Esophagus squamous epithelium (tissue), 5 donors: ENCODE data around the gene MROH8. TPM values are rescaled to one million over a fixed set of nuclear protein-coding genes. Genes with fewer than 3 reads are reported as not detected.

ENCODE experiments used
- DNase-seq: peaks from one replicate; lab custom pipeline; 2025; lab: John Stamatoyannopoulos, UW
- H3K27ac ChIP-seq, 4 donors: fragments of 200-600 bp; sonication (generic); one replicate each; pipeline ENCODE4 v1.5.1; 2016 to 2019; ENCODE audit warnings: mild to moderate bottlenecking in 1 of 4
- H3K27me3 ChIP-seq, 4 donors: fragments of 200-600 bp; sonication (generic); 1 replicate in 3 of 4; 2 replicates in 1 of 4; pipeline versions ENCODE4 v1.5.1 to v1.6.0; 2017 to 2021; ENCODE audit warnings: antibody characterized with exemption in 1 of 4
- H3K36me3 ChIP-seq, 3 donors: fragments of 200-600 bp; sonication (generic); one replicate each; pipeline ENCODE4 v1.5.1; 2016 to 2019
- H3K4me1 ChIP-seq, 3 donors: fragments of 200-600 bp; sonication (generic); one replicate each; pipeline ENCODE4 v1.5.1; 2017 to 2019
- H3K4me3 ChIP-seq, 4 donors: fragments of 200-600 bp; sonication (generic); 1 replicate in 3 of 4; 2 replicates in 1 of 4; pipeline ENCODE4 v1.5.1; 2016 to 2019; ENCODE audit warnings: mild to moderate bottlenecking in 2 of 4, moderate library complexity in 1 of 4
- H3K9me3 ChIP-seq, 3 donors: fragments of 200-600 bp; sonication (generic); one replicate each; pipeline ENCODE4 v1.5.1; 2016 to 2019
- POLR2A ChIP-seq, 4 donors: fragments of 450-650 bp; IDR thresholded peaks; one replicate each; pipeline ENCODE4 v1.6.1; 2017; ENCODE audit warnings: antibody characterized with exemption in 4 of 4, mild to moderate bottlenecking in 4 of 4, moderate library complexity in 3 of 4
- WGBS, 2 donors: methylation state at CpG; one replicate each; pipeline ENCODE4 v1.1.5; 2018; 5-methylcytosine and 5-hydroxymethylcytosine counted together
- intact Hi-C: fragments of 100-400 bp; cut with DNase I; formaldehyde crosslinking; loops from one replicate; pipeline ENCODE4 v1.15.0; 2022
- total RNA-seq, 4 donors: library from RNA; depleted of rRNA; stranded (reverse); fragments of >200 nt; gene quantifications; one replicate each; pipeline ENCODE4 v1.1.0, GENCODE V29; 2016
- TF ChIP-seq, protein P1 (sequence below), 6 experiments: fragments of 450-650 bp in 4 of 6; fragments of 200-600 bp in 2 of 6; sonication (generic) in 2 of 6; IDR thresholded peaks; one replicate each; pipeline ENCODE4 v1.5.1; 2016 to 2019; ENCODE audit warnings: antibody characterized with exemption in 6 of 6, mild to moderate bottlenecking in 4 of 6, moderate library complexity in 4 of 6
- donor health status: DM: yes; HTN: yes; CAD: no.

The MROH8 gene
- total RNA-seq, 4 donors from 2014 or later, result 0.40 to 0.95 (median 0.55) TPM

DNA sequence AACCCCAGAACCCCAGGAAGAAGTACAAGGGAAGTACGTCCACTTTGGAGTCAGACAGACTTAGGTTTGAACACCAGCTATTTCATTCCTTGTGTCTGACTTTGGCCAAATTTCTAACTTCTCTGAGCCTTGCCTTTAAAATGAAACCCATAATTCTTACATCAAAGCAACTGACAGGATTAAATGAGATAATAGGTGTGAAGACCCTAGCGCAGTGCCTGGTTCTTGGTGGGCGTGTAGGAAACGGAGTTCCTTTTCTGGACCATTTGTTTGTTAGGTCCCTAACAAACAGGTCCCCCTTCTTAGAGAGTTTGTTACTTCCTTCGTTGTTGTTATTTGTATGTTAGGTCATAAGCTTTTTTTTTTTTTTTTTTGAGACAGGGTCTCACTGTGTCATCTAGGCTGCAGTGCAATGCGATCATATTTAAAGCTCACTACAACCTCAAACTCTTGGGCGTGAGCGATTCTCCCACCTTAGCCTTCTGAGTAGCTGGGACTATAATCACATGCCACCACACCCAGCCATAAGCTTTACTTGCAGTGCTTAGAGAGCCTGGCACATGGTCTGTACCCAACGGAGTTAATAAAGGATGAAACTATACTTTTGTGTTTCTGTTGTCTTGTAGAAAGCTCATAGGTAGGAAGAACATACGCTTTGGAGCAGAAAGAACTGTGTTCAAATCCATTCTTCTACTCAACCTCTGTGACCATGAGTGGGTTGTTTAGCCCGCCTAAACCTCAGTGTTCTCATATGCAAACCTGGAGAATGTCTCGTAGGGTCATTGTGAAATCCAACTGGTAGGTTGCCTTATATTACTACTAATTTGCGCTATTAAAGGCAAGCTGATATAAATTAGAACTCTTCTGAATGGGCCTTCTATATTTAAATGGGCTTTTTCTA, 21.8 kb upstream of the MROH8 start:
- 87 to 90% methylated on average over 13 of the region's 13 CpGs for WGBS, 2 donors
- intact Hi-C loops, result no loop called here
- no peaks in the 10 kb centered on the region for H3K9me3 ChIP-seq
- peak overlapping the region in 2 of 4 donors; percentile 65 for H3K27ac ChIP-seq
- no peak overlapping the region for H3K4me3 ChIP-seq
- TF ChIP-seq POLR2A (IDR thresholded peaks at IDR 0.05), result no peak
- TF ChIP-seq, protein P1, sequence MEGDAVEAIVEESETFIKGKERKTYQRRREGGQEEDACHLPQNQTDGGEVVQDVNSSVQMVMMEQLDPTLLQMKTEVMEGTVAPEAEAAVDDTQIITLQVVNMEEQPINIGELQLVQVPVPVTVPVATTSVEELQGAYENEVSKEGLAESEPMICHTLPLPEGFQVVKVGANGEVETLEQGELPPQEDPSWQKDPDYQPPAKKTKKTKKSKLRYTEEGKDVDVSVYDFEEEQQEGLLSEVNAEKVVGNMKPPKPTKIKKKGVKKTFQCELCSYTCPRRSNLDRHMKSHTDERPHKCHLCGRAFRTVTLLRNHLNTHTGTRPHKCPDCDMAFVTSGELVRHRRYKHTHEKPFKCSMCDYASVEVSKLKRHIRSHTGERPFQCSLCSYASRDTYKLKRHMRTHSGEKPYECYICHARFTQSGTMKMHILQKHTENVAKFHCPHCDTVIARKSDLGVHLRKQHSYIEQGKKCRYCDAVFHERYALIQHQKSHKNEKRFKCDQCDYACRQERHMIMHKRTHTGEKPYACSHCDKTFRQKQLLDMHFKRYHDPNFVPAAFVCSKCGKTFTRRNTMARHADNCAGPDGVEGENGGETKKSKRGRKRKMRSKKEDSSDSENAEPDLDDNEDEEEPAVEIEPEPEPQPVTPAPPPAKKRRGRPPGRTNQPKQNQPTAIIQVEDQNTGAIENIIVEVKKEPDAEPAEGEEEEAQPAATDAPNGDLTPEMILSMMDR (IDR thresholded peaks at IDR 0.05), result no peak
- H3K36me3 ChIP-seq, result peaks cover 0 to 93% (median 38%) of the 10 kb centered on the region in 3 donors
- H3K27me3 ChIP-seq, result no peaks in the 10 kb centered on the region
- no peak for DNase-seq
- H3K4me1 ChIP-seq, result peaks cover 0 to 41% (median 11%) of the 10 kb centered on the region in 3 donors

GRCh38 chr20:37200376-37200775, 21.0 kb upstream of the MROH8 start:
- Histone ChIP-seq H3K9me3 (no peaks in the 10 kb centered on the region), H3K4me1 (peaks cover 0 to 47% (median 11%) of the 10 kb centered on the region in 3 donors), H3K4me3 (no peak overlapping the region), H3K27me3 (no peaks in the 10 kb centered on the region), H3K27ac (no peak overlapping the region), H3K36me3 (peaks cover 0 to 85% (median 36%) of the 10 kb centered on the region in 3 donors)
- intact Hi-C loops, result no loop called here
- DNase-seq, result no peak
- TF ChIP-seq, protein P1 (IDR thresholded peaks at IDR 0.05), result no peak
- no peak for TF ChIP-seq POLR2A (IDR thresholded peaks at IDR 0.05)
- 83 to 85% methylated on average over 4 of the region's 4 CpGs for WGBS, 2 donors

GRCh38 chr20:37198932-37199660, 19.7 kb upstream of the MROH8 start:
- TF ChIP-seq, protein P1 (IDR thresholded peaks at IDR 0.05), result no peak
- TF ChIP-seq POLR2A (IDR thresholded peaks at IDR 0.05), result no peak
- Histone ChIP-seq H3K27me3 (no peaks in the 10 kb centered on the region), H3K4me1 (peaks cover 6 to 60% (median 14%) of the 10 kb centered on the region in 3 donors), H3K36me3 (peaks cover 0 to 78% (median 24%) of the 10 kb centered on the region in 3 donors), H3K4me3 (no peak overlapping the region), H3K27ac (no peak overlapping the region), H3K9me3 (no peaks in the 10 kb centered on the region)
- 43 to 45% methylated on average over 7 to 15 of the region's 16 CpGs for WGBS, 2 donors
- DNase-seq, result no peak
- intact Hi-C loops, result loop anchor here (5.0 to 10.0 kb wide), 2 partner anchors 186 to 338 kb away; no protein-coding TSS in a partner anchor

DNA sequence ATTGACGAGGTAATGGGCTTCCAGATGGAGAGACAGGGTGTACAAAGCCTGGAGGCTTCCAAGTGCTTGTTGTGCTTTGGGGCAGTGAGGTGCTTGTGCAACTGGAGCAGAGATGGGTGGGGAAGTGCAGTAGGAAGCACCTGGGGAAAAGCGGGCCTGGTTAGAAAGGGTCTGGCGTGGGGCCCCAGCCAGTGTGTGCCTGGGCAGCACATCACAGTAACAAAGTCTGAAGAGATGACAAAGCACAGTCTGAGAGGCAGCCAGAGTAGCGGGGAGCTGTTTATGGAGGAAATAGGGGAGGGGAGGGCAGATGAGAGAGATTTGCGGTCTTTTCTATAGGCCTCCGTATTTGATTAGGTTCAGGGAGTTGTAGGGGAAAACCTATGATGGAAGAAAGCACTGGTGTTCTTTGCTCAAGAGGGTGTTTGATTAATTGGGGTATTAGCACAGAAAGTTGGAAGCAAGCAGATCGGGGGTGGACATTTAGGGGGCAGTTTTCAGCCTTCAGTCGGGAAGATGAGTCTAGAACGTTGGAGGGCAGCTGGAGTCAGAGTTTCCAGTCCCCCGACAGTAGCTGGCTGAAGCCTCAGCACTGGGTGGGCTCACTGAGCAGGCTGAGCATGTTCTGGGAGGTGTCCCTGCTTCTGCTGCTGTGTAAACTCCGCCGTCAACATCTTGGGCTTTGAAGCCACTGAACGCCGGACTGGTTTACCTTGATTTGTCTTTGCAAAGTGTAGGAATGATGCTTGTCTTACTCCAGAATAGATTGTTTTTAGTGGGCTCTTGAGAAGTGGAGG, 15.5 kb upstream of the MROH8 start:
- H3K36me3 ChIP-seq, result peaks cover 0 to 72% (median 11%) of the 10 kb centered on the region in 3 donors
- no peak overlapping the region for H3K4me3 ChIP-seq
- H3K4me1 ChIP-seq, result peaks cover 6 to 81% (median 17%) of the 10 kb centered on the region in 3 donors
- WGBS, 2 donors, result 51 to 54% methylated on average over 13 to 14 of the region's 14 CpGs
- no peak overlapping the region for H3K27ac ChIP-seq
- no peaks in the 10 kb centered on the region for H3K27me3 ChIP-seq
- no peak for DNase-seq
- no peaks in the 10 kb centered on the region for H3K9me3 ChIP-seq
- intact Hi-C loops, result loop anchor here (5.0 to 10.0 kb wide), 2 partner anchors 190 to 342 kb away; no protein-coding TSS in a partner anchor
- TF ChIP-seq, protein P1 (IDR thresholded peaks at IDR 0.05), result no peak
- TF ChIP-seq POLR2A (IDR thresholded peaks at IDR 0.05), result no peak
